GM10266 (cell line): ENCODE data around the gene TTLL11.

ENCODE experiments used
- DNase-seq: peaks from one replicate; pipeline ENCODE4 v3.0.0; 2012; ENCODE audit errors: extremely low spot score
- TF ChIP-seq, protein P1 (sequence below): IDR thresholded peaks from 2 replicates; pipeline ENCODE4 v1.5.1; 2012; ENCODE audit warnings: mild to moderate bottlenecking, low read depth; ENCODE audit not compliant: control insufficient read depth, insufficient read depth; ENCODE audit errors: missing control alignments

TTLL11 gene

GRCh38 chr9:121773954-121774714 lies 319.0 kb downstream of the TTLL11 start:
- TF ChIP-seq, protein P1, sequence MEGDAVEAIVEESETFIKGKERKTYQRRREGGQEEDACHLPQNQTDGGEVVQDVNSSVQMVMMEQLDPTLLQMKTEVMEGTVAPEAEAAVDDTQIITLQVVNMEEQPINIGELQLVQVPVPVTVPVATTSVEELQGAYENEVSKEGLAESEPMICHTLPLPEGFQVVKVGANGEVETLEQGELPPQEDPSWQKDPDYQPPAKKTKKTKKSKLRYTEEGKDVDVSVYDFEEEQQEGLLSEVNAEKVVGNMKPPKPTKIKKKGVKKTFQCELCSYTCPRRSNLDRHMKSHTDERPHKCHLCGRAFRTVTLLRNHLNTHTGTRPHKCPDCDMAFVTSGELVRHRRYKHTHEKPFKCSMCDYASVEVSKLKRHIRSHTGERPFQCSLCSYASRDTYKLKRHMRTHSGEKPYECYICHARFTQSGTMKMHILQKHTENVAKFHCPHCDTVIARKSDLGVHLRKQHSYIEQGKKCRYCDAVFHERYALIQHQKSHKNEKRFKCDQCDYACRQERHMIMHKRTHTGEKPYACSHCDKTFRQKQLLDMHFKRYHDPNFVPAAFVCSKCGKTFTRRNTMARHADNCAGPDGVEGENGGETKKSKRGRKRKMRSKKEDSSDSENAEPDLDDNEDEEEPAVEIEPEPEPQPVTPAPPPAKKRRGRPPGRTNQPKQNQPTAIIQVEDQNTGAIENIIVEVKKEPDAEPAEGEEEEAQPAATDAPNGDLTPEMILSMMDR: no peak

GRCh38 chr9:121773286-121773953 lies 319.7 kb downstream of the TTLL11 start:
- TF ChIP-seq, protein P1: no peak
- no peak for DNase-seq

More at GRCh38 chr9:121773954-121774714, 319.0 kb downstream of the TTLL11 start:
- no peak for DNase-seq

GRCh38 chr9:121772600-121773285 lies 320.4 kb downstream of the TTLL11 start:
- DNase-seq: no peak
- TF ChIP-seq, protein P1: no peak
